DMS53 treated with DMSO at 0.1 percent for 48 hours (cell line): ENCODE measurements around the gene THOC7.

Source experiments
- DNase-seq: peaks from one replicate; lab custom pipeline; 2025; ENCODE audit not compliant: unreplicated experiment; lab: John Stamatoyannopoulos, UW

Gene THOC7

DNA sequence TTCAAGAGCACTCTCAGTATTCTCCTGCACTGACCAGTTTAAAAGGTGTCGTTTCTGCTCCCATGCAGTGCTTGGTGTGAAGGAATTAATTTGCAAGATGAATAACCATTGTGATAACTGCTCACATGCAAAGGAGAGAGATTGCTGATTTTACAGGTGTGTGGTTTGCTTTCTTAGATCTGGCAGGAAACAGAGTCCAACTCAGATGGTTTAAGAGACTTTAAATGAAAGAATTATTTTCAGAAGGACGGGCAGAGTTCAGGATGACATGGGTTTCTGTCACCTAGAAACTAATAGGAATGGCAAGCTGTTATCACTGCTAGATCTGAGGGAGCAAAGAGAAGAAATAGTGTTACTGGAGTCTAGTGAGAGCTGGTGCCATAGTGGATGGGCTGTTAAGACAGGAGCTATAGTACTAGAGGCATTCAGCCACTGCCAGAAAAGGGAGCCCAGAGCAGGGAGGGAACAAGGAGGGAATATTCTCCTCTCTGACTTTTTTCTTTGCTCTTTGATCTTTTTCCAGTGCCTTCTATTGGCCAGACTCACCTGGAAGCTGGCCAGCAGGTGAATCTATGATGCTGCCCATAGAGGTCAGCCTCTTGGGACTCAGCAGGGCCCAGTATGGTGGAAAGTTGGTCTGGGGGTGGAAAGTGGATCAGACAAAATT lies 14.9 kb upstream of the THOC7 start:
- DNase-seq = no peak

DNA sequence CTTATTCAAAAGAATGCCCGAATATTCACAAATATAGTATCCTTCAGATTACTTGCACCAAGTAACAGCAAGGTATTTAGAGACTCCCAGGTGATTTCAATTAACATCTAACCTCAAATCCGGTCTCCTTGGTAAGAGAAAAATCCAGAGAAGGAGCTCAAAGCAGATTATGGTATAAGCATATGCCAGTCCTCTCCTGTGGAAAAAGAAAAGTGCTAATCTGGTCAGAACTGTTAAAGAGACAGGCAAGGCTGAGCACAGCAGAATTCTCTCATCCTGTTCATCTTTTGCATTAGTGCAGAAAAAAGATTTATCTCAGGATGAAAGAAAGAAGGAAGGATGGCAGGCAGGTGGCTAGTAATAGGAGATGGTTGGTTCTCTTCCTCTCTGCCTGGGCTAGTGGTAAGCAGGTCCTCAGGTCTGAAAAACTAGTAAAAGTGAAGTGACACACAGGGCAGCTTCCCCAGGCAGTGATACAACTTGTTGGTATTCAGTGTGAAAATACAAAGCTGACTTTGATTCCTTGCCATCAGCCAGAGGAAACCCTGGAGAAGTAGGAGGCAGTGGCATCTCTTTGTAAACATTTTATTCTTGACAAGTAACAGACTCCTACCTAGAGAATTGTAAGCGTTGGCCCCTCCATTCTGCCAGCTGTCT lies 14.3 kb upstream of the THOC7 start:
- DNase-seq = no peak

DNA sequence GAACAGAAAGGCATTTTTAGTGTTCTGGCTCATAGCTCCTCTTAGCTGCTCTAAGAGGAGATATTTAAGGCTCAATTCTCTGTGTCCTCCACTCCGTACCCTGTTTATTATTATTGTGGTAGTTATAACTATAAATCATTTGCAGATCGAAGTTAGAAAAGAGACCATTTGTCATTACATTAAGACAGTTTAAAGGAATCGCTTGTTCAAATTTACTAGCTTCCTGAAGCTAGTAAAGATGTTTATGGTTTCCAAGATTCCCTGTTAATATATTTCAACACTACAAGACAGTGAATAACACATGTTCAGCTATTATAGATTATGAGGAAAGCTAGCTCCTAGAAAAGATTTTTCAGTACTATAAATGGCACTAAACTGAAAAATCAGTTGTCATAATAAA lies 12.7 kb upstream of the THOC7 start:
- DNase-seq = no peak

DNA sequence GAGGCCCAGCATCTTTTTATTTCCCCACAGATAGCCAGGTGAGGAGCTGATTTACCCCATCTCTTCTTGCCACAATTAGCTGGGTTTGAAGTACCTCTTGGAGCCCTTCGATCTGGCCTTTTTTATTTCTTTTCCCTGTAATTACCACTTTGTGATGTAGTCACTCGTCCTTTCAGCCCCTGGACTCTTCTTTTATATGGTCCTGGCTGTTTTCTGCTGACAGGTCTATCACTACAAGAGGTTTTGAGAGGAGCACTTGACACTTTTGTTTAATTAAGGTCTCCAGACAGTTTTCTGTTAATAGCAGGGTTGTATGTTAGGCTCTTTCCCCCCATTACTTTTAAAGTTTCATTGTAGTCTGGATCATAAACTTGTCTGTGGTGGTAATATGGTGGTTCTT lies 11.9 kb upstream of the THOC7 start:
- no peak for DNase-seq

DNA sequence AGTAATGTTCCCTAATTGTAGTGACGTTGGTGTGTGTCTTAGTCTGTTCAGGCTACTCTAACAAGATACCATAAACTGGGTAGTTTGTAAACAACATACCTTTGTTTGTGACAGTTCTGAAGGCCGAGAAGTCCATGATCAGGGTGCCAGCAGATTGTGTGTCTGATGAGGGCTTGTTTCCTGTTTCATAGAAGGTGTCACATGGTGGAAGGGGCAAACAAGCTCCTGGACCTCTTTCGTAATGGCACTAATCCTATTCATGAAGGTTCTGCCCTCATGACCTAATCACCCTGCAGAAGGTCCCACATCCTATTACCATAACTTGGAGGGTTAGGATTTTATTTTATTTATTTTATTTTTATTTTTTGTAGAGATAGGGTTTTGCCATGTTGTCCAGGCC lies 11.2 kb upstream of the THOC7 start:
- DNase-seq = no peak

DNA sequence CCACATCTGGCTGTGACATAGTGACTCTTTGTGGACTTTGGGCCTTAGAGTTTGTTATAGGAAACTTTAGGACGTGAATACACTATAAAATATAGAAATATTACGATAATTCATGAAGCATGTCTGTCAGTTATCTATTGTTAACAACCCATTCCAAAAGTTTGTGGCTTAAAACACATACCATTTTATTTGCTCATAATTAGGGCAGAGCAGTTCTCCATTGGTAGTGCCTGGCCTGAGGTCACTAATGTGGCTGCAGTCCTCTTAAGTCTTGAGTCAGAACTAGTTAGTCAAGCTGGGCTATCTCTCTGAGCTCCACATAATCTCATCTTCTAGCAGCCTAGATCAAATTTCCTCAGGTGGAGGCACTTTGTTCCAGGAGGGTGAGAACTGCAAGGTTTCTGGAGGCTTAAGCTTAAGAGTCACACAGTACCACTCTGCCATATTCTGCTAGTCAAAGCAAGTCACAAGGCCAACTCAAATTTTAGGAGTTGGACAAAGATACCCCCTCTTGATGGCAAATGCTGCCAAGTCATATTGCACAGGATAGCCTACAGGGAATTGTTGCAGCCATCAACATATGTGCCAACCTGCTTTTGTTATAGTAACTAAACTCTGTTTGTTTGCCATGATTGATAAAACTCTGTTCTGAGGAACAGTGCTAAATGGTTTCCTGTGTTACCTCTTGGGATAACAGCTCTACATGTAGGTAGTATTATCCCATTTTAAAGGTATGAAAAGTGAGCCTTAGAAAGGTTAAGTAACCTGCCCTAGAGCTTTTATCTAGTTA lies 8.7 kb upstream of the THOC7 start:
- no peak for DNase-seq

DNA sequence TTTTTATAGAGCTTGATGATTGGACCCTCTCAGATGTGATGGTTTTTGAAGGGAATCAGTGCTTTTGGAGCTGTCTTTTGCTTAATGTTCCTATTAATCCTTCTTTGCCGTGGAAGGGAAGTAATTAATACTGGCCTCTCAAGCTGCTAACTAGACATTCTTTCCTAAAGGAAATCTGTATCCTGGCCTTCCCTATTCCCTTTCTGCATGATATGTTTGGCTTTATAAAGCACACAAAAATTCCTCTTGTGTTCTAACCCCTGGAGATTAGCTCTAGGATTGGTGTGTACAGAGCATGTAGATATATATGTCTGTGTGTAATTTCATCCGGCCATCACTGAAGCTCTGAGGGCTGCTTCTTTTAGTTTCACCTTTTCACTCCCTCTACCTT lies 7.0 kb upstream of the THOC7 start:
- no peak for DNase-seq

DNA sequence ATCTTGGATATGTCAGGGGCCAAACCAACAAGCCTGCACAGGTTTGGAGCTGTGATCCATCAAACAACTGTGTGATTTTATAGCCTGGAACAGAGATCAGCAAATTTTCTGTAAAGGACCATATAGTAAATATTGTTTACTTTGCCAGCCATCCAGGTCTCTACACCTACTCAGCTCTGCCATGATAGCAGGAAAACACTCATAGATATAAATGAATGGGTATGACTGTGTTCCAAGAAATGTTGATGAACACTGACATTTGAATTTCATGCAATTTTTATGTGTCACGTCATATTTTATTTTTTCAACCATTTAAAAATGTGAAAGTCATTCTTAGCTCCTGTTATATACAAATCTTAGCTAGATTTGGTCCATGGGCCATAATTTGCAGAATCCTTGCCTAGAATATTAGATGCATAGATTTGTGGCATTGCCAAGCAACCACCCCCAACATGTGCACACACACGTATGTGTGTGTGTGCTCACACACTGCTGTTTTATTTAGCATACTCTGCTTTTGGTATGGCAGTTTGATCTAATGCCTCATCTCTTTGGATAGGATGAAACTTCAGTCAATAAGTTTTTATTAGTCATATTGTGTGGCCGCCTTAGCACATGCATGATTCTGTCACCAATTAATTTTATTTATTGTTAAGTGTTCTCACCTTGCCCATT lies 6.5 kb upstream of the THOC7 start:
- DNase-seq = no peak

DNA sequence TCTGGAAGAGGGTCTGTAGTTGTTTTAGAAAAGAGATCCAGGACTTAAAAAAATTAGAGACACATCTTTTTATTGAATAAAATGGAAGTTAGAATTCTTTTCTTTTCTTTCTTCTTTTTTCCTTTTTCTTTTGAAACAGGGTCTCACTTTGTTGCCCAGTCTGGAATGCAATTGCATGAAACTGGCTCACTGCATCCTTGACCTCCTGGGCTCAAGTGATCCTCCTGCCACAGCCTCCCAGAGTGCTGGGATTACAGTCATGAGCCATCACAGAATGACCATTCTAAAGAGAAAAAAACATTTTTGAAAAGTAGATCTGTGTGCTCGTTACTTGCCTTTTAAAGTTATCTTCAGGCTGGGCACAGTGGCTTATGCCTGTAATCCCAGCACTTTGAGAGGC lies 3.6 kb upstream of the THOC7 start:
- DNase-seq = no peak

DNA sequence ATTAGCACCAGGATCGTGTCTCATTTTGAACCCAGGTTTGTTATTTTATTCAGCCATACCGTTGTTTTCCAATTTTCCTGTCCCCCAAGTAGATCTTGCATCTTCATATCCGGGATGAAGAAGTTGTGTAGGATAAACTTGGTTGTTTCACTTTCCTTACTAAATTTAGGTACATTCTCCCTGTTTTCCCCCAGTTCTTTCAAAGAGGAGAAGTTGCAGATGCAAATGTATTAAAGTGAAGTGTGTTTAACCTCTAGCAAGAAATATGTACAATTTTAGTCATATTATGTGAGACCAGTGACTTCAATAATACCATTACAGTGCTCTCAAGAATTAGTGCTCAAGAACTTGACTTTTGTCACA lies 1.3 kb upstream of the THOC7 start:
- no peak for DNase-seq

DNA sequence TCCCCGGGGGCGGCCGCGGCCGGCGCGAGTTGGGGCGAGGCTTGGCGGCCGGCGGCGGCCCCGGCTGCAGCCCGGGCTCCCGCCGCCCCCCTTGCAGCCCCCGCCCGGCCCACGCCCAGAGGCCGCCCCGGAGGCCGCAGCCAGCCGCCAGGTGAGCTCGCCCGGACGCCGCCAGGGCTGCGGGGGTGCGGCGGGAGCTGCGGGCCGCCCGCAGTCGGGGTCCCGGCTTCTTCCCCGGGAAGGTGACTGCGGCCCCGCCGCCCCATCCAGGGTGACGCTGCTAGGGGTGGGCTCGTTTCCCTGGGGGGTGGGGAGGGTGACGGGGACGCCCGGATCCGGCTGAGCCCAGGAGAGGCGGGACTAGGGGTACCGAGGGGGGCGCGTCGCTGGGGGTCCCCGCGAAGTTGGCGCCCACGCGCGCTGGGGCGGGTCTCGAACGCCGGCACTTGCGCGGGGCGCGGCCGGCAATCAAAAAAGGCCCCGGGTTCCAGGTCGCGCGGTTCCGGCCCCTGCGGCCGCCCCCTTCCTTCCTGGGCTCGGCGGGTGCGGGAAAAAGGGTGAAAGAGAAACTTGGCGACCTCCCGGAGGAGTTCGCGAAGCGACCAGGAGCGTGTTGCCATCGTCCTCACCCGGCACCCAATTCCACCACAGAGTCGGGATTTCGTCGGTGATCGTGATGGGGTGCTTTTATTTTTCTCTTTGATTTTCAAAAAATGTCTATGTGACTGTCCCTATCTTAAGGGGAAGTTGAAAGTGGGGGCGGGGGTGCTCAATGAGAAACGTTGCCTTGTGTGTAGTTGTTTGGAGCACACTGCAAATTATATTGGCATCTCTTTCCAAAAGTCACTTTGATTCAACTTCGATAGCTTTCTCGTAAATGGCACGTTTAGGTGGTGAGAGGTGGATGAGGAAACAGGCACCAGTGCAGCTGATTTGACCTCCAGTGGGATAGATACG lies 681 bp upstream of the THOC7 start:
- DNase-seq = no peak

DNA sequence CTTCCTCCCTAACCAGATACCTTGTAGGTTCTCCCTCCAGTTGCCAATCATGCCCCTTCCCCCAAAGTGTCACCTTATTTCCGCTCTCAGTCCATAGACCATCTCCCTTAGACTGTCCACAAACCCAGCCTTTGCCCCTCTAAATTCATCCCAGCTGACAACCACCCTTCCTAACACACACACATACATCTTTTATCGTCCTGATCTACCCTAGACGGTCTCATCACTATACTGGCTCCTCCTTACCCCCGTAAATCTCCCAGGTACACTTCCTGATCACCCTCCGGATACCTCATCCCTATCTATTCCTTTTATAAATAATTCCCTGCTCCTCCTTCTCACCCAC lies 828 bp downstream of the THOC7 start:
- DNase-seq = no peak

DNA sequence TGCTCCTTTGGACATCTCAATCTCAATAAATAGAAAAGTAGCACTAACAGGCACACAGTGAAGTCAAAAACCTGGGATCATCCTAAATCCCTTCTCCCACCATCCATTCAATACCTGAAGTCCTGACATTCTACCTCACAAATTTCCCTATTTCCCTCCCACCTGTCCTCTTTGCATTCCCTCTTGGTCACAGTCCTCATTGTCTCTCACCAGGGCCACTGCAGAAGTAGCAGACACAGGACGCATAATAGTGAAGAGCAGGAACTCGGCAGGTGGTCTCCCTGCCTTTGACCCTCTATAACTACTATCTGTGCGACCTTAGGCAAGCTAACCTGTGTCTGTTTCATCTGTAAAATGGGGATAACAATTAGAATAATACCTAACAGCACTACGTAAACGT lies 2.3 kb downstream of the THOC7 start:
- no peak for DNase-seq

DNA sequence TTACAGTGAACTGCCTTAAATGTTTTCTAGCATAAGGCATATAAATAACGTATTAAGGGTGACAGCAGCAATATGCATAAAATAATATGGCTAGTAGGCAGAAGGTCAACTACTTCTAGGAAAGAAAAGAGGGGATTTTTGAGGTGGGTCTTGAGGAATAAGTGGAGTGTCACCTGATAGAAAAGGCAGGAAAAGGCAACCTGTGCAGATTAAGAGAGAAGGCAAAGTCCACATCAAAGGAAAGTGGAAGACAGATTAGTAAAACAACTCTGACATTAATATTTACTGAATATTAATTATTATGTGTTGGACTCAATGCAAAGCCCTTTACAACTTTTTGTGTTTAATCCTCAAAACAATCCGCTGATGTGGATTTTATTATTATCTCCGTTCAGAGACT lies 2.8 kb downstream of the THOC7 start:
- no peak for DNase-seq

DNA sequence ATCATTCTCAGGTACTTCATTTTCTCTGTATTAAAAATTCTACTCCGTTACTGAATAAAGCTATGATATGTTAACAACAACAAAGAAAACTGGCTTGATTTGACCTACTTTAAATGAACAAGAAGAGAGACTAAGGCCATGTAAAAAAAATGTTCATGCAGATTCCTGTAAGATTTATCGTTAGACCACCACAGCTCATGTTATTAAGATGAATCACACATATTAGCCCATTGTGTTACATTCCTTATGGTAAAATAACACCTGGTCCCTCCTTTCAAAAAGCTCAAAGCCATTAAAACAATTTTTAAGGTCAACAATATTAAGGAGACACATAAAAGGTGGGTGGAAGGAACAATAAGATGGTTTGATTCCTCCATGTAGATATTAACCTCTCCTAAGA lies 6.3 kb downstream of the THOC7 start:
- DNase-seq = no peak

DNA sequence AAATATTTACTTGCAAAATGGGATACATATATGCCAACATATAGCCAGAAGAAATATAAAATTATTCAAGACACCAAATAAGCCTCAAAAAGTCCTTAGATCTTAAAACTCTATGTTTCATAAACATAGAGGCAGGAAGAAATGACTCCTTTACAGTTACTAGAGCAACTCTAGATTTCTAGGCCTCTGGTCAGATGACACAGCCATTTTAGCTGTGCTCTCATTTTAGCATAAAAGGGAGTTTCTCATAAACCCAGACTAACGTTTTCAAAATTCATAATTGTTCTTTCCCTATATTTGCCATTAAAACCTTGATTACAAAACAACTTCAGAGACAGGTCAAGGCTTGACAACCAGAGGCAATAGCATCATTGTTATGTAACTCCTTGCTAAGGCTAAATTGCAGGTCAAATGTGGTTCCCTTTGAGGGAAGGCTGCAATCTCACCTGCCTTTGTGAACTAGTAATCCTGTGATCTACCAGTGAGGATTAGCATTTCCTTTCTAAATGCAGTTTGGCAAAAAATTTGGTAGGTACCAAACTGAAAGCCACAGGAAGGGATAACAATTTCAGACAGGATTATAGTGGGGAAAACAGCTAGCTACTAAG lies 8.2 kb downstream of the THOC7 start:
- no peak for DNase-seq

DNA sequence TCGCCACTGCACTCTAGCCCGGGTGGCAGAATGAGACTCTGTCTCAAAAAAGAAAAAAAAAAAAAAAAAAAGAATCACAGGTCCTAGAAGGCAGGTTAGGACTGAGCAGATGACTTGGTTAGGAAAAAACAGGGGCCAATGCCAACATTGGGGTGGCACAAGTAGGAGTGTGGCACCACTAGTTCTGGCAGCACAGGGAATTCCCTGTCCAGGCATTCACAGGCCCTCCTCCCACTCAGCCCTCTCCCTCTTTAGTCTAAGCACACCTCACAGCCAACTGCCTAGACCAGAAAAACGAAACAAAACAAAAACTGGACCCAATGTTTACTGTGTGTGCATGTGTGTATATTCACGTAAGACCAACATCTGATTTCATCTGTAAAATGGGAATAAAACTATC lies 10.5 kb downstream of the THOC7 start:
- no peak for DNase-seq

DNA sequence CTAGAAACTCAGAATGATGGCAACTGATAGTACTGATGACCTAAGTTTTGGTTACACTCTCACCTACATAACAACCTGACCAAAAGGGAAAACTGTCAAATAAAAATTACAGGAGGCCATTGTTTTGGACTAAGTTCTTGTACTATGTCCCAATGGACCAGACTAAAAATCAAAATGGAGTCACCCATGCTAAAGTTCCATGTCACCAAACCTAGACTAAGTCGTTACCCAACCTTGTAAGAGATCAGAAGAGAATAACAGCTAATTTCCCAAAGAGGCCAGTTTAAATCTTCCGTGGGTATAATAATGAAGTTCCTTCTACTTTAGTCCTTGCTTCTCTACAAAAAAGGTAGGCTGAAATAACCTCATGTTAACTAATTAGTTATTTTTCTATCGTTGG lies 12.3 kb downstream of the THOC7 start:
- DNase-seq = no peak

DNA sequence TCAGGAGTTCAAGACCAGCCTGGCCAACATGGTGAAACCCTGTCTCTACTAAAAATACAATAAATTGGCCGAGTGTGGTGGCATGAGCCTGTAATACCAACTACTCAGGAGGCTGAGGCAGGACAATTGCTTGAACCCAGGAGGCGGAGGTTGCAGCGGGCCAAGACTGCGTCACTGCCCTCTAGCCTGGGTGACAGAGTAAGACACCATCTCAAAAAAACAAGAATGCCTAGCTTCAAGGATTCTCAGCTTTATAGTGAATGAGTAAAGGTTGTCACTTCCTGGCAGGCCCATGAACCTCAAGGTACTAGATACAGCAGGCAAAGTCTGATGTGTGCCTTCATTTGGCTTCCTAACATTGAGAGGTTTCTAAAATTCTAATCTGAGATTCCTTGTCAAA lies 14.4 kb downstream of the THOC7 start:
- DNase-seq = no peak

DNA sequence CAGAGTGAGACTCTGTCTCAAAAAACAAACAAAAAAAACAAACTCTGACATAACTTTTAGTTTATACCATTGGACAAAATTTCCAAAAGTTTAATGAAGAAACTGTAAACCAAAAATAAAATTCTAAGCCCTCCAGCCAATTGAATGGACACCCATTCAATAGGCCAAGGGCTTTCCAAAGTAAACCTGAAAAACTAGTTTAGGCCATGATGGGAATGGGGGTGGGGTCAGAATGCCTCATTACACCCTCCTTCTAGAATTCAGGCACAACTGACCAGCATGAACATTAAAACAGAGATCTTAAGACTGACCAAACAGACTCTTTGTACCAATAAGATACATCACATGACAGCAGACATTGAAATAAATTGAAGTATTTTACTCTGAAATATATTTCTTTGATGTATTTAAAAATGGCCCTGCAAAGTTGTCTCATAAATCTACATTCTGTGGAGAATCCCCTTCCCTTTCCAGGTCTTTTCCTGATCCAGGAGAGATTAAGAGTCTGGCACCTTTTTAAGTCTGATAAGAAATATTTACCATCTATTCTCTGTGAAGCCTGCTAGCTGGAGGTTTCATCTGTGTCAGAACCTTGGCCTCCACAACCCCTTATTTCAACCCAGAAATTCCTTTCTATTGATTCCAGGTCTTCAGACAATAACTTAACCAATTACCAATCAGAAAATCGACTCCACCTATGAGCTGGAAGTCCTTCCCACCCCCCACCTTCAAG lies 15.7 kb downstream of the THOC7 start:
- DNase-seq = no peak
